Measurements from ENCODE around the gene ST3GAL3.

GRCh38 chr1:43693371-43693770 lies 14.0 kb upstream of the ST3GAL3 start:
- TF ChIP-seq NFE2L1 (CRISPR knock-in tag; IDR thresholded peaks at IDR 0.05): no peak
- no peak for TF ChIP-seq ELF4 (CRISPR knock-in tag; IDR thresholded peaks at IDR 0.05; ENCODE audit: low read depth)
- TF ChIP-seq JUN (CRISPR knock-in tag; IDR thresholded peaks at IDR 0.05): no peak
- TF ChIP-seq, protein P1, sequence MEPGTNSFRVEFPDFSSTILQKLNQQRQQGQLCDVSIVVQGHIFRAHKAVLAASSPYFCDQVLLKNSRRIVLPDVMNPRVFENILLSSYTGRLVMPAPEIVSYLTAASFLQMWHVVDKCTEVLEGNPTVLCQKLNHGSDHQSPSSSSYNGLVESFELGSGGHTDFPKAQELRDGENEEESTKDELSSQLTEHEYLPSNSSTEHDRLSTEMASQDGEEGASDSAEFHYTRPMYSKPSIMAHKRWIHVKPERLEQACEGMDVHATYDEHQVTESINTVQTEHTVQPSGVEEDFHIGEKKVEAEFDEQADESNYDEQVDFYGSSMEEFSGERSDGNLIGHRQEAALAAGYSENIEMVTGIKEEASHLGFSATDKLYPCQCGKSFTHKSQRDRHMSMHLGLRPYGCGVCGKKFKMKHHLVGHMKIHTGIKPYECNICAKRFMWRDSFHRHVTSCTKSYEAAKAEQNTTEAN (CRISPR knock-in tag; IDR thresholded peaks at IDR 0.05): no peak
- TF ChIP-seq CTCF (IDR thresholded peaks at IDR 0.05): no peak
- no peak for TF ChIP-seq JAZF1 (CRISPR knock-in tag; IDR thresholded peaks at IDR 0.05)
- no peak for TF ChIP-seq ZNF416 (CRISPR knock-in tag; IDR thresholded peaks at IDR 0.05)
- no peak for TF ChIP-seq NR2C2 (CRISPR knock-in tag; IDR thresholded peaks at IDR 0.05)
- no peak for TF ChIP-seq ATF2 (CRISPR knock-in tag; IDR thresholded peaks at IDR 0.05; ENCODE audit: borderline replicate concordance, low read depth)
- no peak for TF ChIP-seq MLX (CRISPR knock-in tag; IDR thresholded peaks at IDR 0.05)
- TF ChIP-seq ATF1 (CRISPR knock-in tag; IDR thresholded peaks at IDR 0.05): no peak

All from WTC11 (cell line).